ENCODE results near the gene LILRB5.
A peak's percentile ranks its signal among the peaks of the same experiment; 100 is the strongest.
"Not testable (repeated sequence)": the region's sequence is repeated elsewhere in the genome, so short reads cannot be mapped to it uniquely, and the experiment has no call there.

The LILRB5 gene

GRCh38 chr19:54240372-54241336 is 16.4 kb downstream of the LILRB5 start:
- not testable (repeated sequence) for DNase-seq

DNA sequence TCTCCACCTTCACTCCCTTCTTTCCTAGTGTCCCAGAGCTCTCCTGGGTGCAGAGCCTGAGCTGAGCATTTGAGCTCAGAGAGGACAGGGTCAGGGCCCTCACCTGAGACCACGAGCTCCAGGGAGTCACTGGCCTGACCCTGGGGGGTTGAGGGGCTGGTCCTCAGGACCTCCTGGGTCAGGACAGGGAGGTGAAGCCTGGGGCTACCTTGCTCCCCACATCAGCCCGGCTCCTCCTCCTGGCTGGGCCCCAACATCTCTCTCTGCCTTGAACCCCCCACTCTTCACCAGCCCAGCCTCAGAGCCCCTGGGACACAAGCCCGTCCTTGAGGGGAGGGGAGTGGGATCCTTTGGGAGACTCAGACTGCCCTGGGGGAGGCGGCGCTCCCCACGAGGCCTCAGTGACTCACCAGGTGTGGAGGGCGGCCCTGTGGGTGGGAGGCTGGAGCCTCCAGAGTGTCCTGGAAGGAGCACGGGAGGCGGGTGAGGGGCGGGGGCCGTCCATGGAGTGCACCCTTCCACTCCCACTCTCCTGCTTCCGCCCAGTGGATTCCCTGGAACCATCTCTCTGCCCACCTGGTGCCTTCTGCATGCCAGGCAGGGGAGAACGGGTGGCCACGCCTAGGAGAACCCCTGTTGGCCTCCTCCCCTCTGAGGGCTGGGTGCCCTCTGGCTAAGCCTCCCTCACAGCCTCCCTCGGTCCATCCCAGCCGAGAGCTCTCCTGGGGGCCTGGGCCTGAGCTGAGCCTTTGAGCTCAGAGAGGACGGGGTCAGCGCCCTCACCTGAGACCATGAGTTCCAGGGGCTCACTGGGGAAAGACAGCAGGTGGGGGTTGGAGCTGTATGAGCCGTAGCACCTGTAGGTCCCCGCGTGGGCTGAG is 17.3 kb downstream of the LILRB5 start:
- DNase-seq = not testable (repeated sequence)

GRCh38 chr19:54233941-54234340 is 23.1 kb downstream of the LILRB5 start:
- no peak for DNase-seq

DNA sequence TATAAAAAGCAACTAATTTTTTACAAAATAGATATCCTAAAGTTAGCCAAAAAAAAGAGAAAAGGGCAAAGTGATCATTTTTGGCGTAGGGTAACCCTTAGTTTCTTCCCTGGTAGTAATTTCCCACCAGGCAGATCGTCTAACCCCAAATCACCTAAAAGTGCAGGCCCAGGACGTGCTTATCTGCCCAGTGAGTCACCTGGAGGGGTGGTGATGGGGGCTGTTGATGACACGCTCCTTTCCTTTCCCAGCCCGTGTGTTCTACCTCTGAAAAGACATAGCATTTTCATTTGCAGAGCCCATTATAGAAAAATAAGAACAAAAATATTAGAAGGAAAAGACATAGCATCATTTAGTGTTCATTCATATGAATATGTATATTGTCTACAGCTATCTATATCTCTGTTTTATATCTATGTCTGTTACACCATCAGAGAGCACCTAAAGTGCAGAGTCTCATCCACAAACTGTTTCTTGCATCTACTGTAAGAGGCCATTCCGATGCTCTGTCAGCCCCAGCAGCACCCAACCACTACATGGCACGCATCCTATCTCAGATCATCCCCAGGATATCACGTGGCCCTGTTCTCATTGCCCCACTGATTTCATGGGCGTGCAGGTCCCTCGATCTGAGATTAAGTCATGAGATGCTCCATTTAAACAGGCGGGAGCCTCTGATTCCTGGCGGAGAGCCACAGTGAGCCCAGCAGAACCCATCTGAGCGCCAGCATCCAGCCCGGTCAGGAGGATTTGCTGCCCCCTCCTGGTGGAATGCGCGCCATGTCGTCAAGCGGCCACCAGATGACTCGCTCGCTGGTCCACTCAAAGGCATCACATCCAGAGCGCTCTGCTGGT is 25.8 kb downstream of the LILRB5 start:
- DNase-seq = peak; percentile 61 to 80

DNA sequence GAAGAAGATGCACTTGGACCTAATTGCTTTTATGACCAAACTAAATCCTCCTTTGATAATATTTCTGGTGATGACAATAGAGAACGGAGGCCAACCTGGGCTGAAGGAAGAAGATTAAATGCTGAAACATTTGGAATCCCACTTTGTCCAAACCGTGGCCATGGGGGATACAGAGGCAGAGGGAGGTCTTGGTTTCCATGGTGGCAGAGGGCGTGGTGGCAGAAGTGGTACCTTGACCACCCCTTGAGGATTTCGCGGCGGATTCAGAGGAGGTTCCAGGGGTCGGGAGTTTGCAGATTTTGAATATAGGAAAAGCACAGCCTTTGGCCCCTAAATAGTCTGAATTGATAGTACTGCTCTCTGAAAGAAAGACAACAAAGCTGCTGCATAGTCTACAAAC is 27.0 kb downstream of the LILRB5 start:
- DNase-seq = no peak

DNA sequence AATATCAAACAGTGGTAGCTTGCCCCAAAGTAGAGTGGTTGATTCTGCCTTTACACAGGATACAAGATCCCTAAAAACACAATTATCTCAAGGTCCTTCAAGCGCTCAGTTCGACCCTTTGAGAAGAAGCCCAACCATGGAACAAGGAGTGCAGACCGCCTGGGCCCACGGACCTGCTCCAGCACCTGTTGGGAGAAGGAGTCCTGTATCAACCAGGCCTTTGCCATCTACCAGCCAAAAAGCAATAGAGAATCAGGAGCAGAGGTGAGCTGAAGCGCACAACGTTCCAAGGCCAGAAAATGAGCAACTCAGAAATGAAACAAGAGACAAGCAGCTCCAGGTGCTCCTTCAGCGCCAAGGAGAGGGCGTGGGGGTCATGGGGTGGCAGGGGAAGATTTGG is 27.9 kb downstream of the LILRB5 start:
- DNase-seq = no peak

DNA sequence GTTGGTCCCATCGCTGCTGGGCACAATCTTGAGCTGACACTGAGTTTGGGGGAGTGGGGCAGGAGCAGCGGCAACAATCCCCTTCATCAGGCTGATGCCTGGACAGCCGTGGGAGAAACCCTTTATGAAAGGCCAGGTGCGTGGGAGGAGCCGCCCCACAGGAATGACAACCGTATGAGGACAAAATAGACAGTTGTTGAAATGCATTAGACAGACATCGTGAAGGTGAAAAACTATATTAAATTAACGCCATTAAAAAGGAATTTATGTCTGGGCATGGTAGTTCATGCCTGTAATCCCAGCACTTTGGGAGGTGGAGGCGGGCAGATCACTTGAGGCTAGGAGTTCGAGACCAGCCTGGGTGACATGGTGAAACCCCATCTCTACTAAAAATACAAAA is 32.5 kb downstream of the LILRB5 start:
- DNase-seq = not testable (repeated sequence)

- DNase-seq = not testable (repeated sequence)
Observed at GRCh38 chr19:54223937-54224281, 33.2 kb downstream of the LILRB5 start.

DNA sequence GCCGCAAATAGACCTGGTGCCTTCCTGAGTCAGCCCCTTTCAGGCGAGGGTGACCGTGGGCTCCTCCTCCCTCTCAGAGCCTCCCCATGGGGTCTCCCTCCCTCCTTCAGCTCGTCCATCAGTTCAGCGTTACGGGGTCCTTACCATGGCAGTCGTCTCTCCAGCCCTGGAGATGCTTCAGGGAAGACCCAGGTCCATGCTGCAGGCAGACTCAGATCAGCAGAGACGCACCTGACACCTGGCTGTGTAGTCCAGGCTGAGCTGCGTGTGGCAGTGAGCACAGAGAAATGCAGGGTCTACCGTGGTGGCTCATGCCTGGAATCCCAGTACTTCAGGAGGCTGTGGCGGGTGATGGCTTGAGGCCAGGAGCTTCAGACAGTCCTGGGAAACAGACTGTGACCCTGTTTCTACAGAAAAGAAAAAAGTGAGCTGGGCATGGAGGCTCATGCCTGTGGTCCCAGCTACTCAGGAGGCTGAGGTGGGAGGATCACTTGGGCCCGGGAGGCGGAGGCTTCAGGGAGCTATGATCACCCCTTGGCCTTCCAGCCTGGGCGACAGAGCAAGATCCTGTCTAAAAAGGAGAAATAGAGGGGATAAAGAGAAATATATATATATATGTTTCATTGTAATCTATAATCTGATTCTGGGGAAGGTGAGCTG is 33.7 kb downstream of the LILRB5 start:
- DNase-seq = not testable (repeated sequence)

GRCh38 chr19:54222474-54223276 is 34.4 kb downstream of the LILRB5 start, which contains the start of gene LILRB3:
Gene LILRB3 (minus strand): TSS chr19:54223007. CDS start chr19:54222976, 31 bp downstream.
- DNase-seq = peak; percentile 16 to 53

DNA sequence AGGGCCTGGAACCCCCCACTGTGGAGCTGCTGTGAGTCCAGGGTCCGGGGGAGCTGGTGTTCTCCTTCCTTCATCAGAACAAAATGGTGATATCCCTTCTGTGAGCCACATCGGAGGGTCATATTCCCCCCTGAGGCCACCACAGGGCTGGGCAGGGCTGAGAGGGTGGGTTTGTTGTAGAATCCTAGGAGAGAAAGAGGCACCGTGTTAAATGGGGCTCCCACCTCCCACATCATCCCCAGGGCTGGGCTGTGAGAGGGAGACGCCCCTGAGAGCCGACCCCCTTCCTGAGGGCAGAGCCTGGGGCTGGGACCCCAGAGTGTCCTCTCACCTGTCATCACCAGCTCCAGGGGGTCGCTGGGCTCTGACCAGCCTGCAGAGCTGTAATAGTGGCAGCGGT is 35.1 kb downstream of the LILRB5 start:
- DNase-seq = not testable (repeated sequence)

- DNase-seq = not testable (repeated sequence)
Observed at GRCh38 chr19:54219702-54220101, 37.4 kb downstream of the LILRB5 start.

- no peak for DNase-seq
Observed at GRCh38 chr19:54218960-54219661, 38.0 kb downstream of the LILRB5 start.

DNA sequence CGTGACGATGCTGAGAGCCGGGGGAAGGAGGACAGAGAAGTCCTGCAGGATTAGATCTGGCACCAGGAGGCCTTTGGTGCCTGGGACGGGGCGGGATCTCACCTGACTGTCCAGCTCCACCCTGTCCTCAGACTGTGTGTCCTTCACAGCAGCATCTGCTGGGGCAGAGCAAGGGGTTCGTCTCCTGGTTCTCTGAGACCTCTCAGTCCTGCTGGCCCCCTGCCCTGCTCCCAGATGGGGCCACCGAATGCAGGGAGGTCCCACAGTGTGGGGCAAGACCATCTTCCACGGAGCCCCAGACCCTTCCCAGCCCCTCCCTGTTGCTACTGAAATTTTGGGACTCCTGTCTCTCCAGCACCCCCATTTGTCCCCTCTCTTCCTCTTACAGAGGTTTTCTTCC is 38.8 kb downstream of the LILRB5 start:
- no peak for DNase-seq

GRCh38 chr19:54217517-54218247 is 39.4 kb downstream of the LILRB5 start:
- not testable (repeated sequence) for DNase-seq

DNA sequence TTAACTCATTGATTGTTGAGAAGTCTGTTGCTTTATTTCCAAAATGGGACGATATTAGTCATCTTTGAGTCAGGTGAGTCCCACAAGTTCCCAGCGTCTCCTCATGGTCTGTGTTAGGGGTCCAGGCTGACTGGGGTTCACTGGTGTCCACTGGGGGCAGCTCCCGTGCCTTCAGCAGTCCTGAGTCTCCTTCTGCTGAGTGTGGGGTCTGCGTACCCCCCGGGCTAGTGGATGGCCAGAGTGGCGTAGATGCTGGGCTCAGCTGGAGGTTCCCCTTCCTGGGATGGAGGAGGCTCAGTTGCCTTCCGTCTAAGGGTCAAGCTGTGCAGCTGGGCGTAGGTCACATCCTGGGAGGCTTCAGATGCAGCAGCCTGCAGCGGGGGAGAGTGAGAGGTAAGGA is 40.2 kb downstream of the LILRB5 start:
- DNase-seq = no peak

GRCh38 chr19:54214734-54215133 is 42.3 kb downstream of the LILRB5 start:
- not testable (repeated sequence) for DNase-seq

DNA sequence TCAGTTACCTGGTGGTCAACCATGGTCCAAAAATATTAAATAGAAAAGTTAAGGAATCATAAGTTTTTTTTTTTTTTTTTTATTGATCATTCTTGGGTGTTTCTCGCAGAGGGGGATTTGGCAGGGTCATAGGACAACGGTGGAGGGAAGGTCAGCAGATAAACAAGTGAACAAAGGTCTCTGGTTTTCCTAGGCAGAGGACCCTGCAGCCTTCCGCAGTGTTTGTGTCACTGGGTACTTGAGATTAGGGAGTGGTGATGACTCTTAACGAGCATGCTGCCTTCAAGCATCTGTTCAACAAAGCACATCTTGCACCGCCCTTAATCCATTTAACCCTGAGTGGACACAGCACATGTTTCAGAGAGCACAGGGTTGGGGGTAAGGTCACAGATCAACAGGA is 42.9 kb downstream of the LILRB5 start:
- DNase-seq = not testable (repeated sequence)

- no peak for DNase-seq
Observed at GRCh38 chr19:54211235-54211634, 45.8 kb downstream of the LILRB5 start.
